ENCODE results near the gene SIAH1. TPM values are rescaled to one million over a fixed set of nuclear protein-coding genes. Genes with fewer than 3 reads are reported as not detected.

Gene SIAH1
- total and polyA plus RNA-seq, 2 of the 8 experiments (the other 6 are each of a cell fraction or from before 2014, with no cell fraction given), result 19.5 to 33.9 TPM

GRCh38 chr16:48353565-48354163 is 31.5 kb downstream of the SIAH1 start:
- Histone ChIP-seq H4K20me1 (replicated peaks in 1 of 2; ENCODE audit: control insufficient read depth in 1 of 2, insufficient read depth in 2 of 2, low read length in 2 of 2) (peaks cover 1 to 8% of the 10 kb centered on the region in 2 experiments), H3K4ac (replicated peaks; ENCODE audit: insufficient read length, low read depth, low read length) (no peak overlapping the region), H3K9ac (replicated peaks in 1 of 4; ENCODE audit: extremely low read depth in 1 of 4, low read depth in 3 of 4, low read length in 3 of 4) (no peak overlapping the region), H3K27ac (ENCODE audit: low read depth, low read length) (no peak overlapping the region), H2BK15ac (ENCODE audit: low read length) (no peak overlapping the region), H2AFZ (ENCODE audit: low read length) (no peak overlapping the region), H2BK12ac (ENCODE audit: low read depth, low read length) (no peak overlapping the region), H3K18ac (ENCODE audit: extremely low read depth, low read length) (no peak overlapping the region), H3K4me3 (ENCODE audit: extremely low read depth in 1 of 4, insufficient read depth in 2 of 4, low read depth in 3 of 4, low read length in 4 of 4) (no peak overlapping the region), H2AK5ac (ENCODE audit: low read depth, low read length) (no peak overlapping the region), H4K5ac (ENCODE audit: insufficient read length, low read depth, low read length) (no peak overlapping the region), H3K36me3 (ENCODE audit: control insufficient read depth in 2 of 4, insufficient read depth in 4 of 4, low read length in 3 of 4) (peaks cover 4 to 12% (median 7%) of the 10 kb centered on the region in 4 experiments; a peak in 6 of 8 replicates), H2BK5ac (ENCODE audit: low read depth, low read length) (no peak overlapping the region), H2BK20ac (ENCODE audit: low read length) (no peak overlapping the region), H4K8ac (ENCODE audit: extremely low read depth, insufficient read depth, low read length) (no peak overlapping the region), H3K27me3 (replicated peaks in 1 of 4; ENCODE audit: control insufficient read depth in 3 of 4, extremely low read depth in 1 of 4, insufficient read depth in 3 of 4, low read length in 3 of 4) (no peaks in the 10 kb centered on the region), H3K9me3 (ENCODE audit: insufficient read depth in 2 of 2, low read depth in 1 of 2, low read length in 1 of 2) (no peaks in the 10 kb centered on the region), H3K14ac (ENCODE audit: insufficient read length) (no peak overlapping the region), H4K91ac (replicated peaks; ENCODE audit: insufficient read length, low read length) (no peak overlapping the region), H3K23ac (ENCODE audit: insufficient read length) (no peak overlapping the region), H3K23me2 (ENCODE audit: low read depth, low read length) (no peaks in the 10 kb centered on the region; the same call in 1 of the 2 replicates), H2BK120ac (replicated peaks; ENCODE audit: low read depth, low read length) (no peak overlapping the region), H3K79me1 (ENCODE audit: low read depth, low read length) (peaks cover 8% of the 10 kb centered on the region; the same call in 1 of the 2 replicates), H3K4me1 (replicated peaks in 1 of 4; ENCODE audit: control insufficient read depth in 3 of 4, insufficient read depth in 4 of 4, low read length in 3 of 4) (peaks cover 0 to 2% (median 0%) of the 10 kb centered on the region in 4 experiments; a peak in 1 of 7 replicates), H3K56ac (replicated peaks; ENCODE audit: insufficient read length, low read depth, low read length) (no peak overlapping the region), H3K4me2 (ENCODE audit: insufficient read depth in 1 of 2, low read depth in 2 of 2, low read length in 2 of 2) (no peak overlapping the region), H3K79me2 (ENCODE audit: control insufficient read depth in 1 of 2, insufficient read depth in 2 of 2, low read length in 2 of 2) (peaks cover 0 to 29% of the 10 kb centered on the region in 2 experiments; a peak in 2 of 4 replicates)
- ChIA-PET POLR2A (ENCODE audit: partially characterized antibody) (interaction anchor here (4.7 to 5.1 kb wide), 2 partner anchors 12 to 32 kb away, joined by 30 to 42 read pairs; partner anchors contain the start of gene SIAH1), CTCF (ENCODE audit: partially characterized antibody) (interaction anchor here (0.7 to 3.7 kb wide), 17 partner anchors 8 to 276 kb away, joined by 3 to 19 read pairs (median 4); no protein-coding TSS in a partner anchor)
- 24% methylated on average over 6 of the region's 7 CpGs; no CpG with 5 or more reads in 1 of the 2 experiments for WGBS, 2 experiments (ENCODE audit: extremely low coverage in 1 of 2, insufficient coverage in 1 of 2, insufficient read length in 1 of 2, insufficient replicate concordance in 2 of 2, low coverage in 1 of 2, low lambda C conversion rate in 2 of 2, missing lambda C conversion rate in 1 of 2)
- peak; percentile 51 to 63 for DNase-seq (ENCODE audit: low read depth in 1 of 2, low spot score in 2 of 2)
- peak; percentile 78 for FAIRE-seq
- TF ChIP-seq RAD21 (IDR thresholded peaks at IDR 0.05 in 1 of 2, conservative IDR thresholded peaks at IDR 0.05 in 1 of 2; ENCODE audit: low read depth in 2 of 2, low read length in 2 of 2) (peak; percentile 78 to 84), RBBP5 (IDR thresholded peaks at IDR 0.05; ENCODE audit: borderline replicate concordance, low read depth, low read length) (no peak), SP2 (IDR thresholded peaks at IDR 0.05; ENCODE audit: low read length) (no peak), BACH1 (IDR thresholded peaks at IDR 0.05; ENCODE audit: low read length) (no peak), CTCF (IDR thresholded peaks at IDR 0.05; ENCODE audit: control extremely low read depth in 1 of 3, insufficient read depth in 1 of 3, low read depth in 1 of 3, low read length in 3 of 3) (peak; percentile 79 to 99 (median 96)), POLR2AphosphoS5 (IDR thresholded peaks at IDR 0.05; ENCODE audit: low read depth, low read length) (peak; percentile 47; the same call in 1 of the 2 replicates), SUZ12 (IDR thresholded peaks at IDR 0.05; ENCODE audit: low read length) (no peak), POLR2A (IDR thresholded peaks at IDR 0.05; ENCODE audit: control extremely low read depth in 1 of 2, low read depth in 2 of 2, low read length in 2 of 2) (peak in 1 of 2 experiments; percentile 22; a peak in 1 of 3 replicates), JUND (IDR thresholded peaks at IDR 0.05; ENCODE audit: low read length) (no peak), CREB1 (IDR thresholded peaks at IDR 0.05) (peak; percentile 63; the same call in 1 of the 2 replicates)

All from H1 (cell line).